Testis (tissue), 3 donors: ENCODE results near the gene KLLN. TPM values are rescaled to one million over a fixed set of nuclear protein-coding genes. Genes with fewer than 3 reads are reported as not detected.

Experiments used
- DNase-seq: peaks from one replicate; pipeline ENCODE4 v3.0.0-alpha.2; 2019
- H3K27ac ChIP-seq, 2 donors: fragments of 200-600 bp; sonication (generic); one replicate each; pipeline ENCODE4 v1.5.1; 2019
- H3K27me3 ChIP-seq: fragments of 200-600 bp; sonication (generic); one replicate; pipeline ENCODE4 v1.5.1; 2019
- H3K36me3 ChIP-seq: fragments of 200-600 bp; sonication (generic); one replicate; pipeline ENCODE4 v1.5.1; 2017; ENCODE audit warnings: low read depth; ENCODE audit errors: missing control alignments
- H3K4me1 ChIP-seq: fragments of 200-600 bp; sonication (generic); one replicate; pipeline ENCODE4 v1.5.1; 2019
- H3K4me3 ChIP-seq, 2 donors: fragments of 200-600 bp; sonication (generic); one replicate each; pipeline ENCODE4 v1.5.1; 2017 to 2019
- H3K9me3 ChIP-seq: fragments of 200-600 bp; sonication (generic); one replicate; pipeline ENCODE4 v1.5.1; 2017
- POLR2A ChIP-seq: fragments of 450-650 bp; IDR thresholded peaks from one replicate; pipeline ENCODE4 v1.6.1; 2017; ENCODE audit warnings: antibody characterized with exemption, mild to moderate bottlenecking, moderate library complexity
- WGBS, 2 donors: methylation state at CpG; one replicate each; pipeline ENCODE4 v1.1.5; 2018; 5-methylcytosine and 5-hydroxymethylcytosine counted together
- intact Hi-C: fragments of 100-400 bp; cut with DNase I; formaldehyde crosslinking; loops from one replicate; pipeline ENCODE4 v1.15.1; 2023; ENCODE audit warnings: low total_unique reads
- polyA plus RNA-seq: library from polyadenylated mRNA; stranded (reverse); fragments of 350-450 nt; fragmentation: Illumina TruSeq; extraction: RNeasy Lipid Tissue Mini Kit (QIAGEN cat#74804); gene quantifications from one replicate; pipeline ENCODE4 v1.2.3, GENCODE V29; 2014; ENCODE audit warnings: low read depth, low replicate concordance; ENCODE audit not compliant: insufficient read depth
- total RNA-seq, 2 donors: library from RNA; depleted of rRNA; stranded (reverse); fragments of >200 nt; gene quantifications; one replicate each; pipeline ENCODE4 v1.2.3, GENCODE V29; 2016
- TF ChIP-seq, protein P1 (sequence below), 3 experiments: fragments of 450-650 bp in 2 of 3; fragments of 200-600 bp in 1 of 3; sonication (generic) in 1 of 3; IDR thresholded peaks; one replicate each; pipeline ENCODE4 v1.5.1; 2016 to 2019; ENCODE audit warnings: antibody characterized with exemption in 3 of 3, mild to moderate bottlenecking in 2 of 3, moderate library complexity in 1 of 3

The KLLN gene
- total and polyA plus RNA-seq, 3 donors from 2014 or later = 2.0 to 3.9 (median 2.0) TPM

- no peaks in the 10 kb centered on the region for H3K4me1 ChIP-seq
- TF ChIP-seq POLR2A = no peak
- no peak for DNase-seq
- no peaks in the 10 kb centered on the region for H3K27me3 ChIP-seq
- H3K27ac ChIP-seq = no peak overlapping the region
- intact Hi-C loops = no loop called here
- H3K36me3 ChIP-seq = no peaks in the 10 kb centered on the region
- H3K4me3 ChIP-seq = no peak overlapping the region
- H3K9me3 ChIP-seq = no peaks in the 10 kb centered on the region
Measured at GRCh38 chr10:87842776-87843497, 20.4 kb downstream of the KLLN start.

DNA sequence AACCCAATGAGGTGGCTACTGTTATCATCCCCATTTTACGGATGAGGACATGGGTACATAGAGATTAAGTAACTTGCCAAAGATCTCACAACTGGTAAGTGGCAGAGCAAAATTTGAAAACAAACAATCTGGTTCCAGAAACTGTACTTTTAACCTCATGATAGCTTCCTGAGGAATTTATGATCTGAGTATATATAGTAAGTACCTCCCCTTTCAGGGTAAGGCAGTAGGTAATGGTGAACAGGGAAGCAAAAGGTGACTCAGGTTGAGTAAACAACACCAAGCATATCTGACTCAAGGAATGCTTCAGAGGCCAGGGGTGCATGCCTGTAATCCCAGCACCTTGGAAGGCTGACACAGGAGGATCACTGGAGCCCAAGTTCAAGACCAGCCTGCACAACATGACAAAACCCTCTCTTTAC lies 21.1 kb downstream of the KLLN start:
- H3K27me3 ChIP-seq = no peaks in the 10 kb centered on the region

GRCh38 chr10:87841186-87841585 lies 22.1 kb downstream of the KLLN start:
- Histone ChIP-seq H3K27ac (no peak overlapping the region), H3K36me3 (no peaks in the 10 kb centered on the region), H3K4me3 (no peak overlapping the region), H3K9me3 (no peaks in the 10 kb centered on the region), H3K27me3 (no peaks in the 10 kb centered on the region), H3K4me1 (no peaks in the 10 kb centered on the region)
- TF ChIP-seq, protein P1, sequence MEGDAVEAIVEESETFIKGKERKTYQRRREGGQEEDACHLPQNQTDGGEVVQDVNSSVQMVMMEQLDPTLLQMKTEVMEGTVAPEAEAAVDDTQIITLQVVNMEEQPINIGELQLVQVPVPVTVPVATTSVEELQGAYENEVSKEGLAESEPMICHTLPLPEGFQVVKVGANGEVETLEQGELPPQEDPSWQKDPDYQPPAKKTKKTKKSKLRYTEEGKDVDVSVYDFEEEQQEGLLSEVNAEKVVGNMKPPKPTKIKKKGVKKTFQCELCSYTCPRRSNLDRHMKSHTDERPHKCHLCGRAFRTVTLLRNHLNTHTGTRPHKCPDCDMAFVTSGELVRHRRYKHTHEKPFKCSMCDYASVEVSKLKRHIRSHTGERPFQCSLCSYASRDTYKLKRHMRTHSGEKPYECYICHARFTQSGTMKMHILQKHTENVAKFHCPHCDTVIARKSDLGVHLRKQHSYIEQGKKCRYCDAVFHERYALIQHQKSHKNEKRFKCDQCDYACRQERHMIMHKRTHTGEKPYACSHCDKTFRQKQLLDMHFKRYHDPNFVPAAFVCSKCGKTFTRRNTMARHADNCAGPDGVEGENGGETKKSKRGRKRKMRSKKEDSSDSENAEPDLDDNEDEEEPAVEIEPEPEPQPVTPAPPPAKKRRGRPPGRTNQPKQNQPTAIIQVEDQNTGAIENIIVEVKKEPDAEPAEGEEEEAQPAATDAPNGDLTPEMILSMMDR (IDR thresholded peaks at IDR 0.05) = no peak
- TF ChIP-seq POLR2A = no peak
- DNase-seq = no peak
- intact Hi-C loops = no loop called here
- 86 to 92% methylated on average over 3 of the region's 3 CpGs for WGBS, 2 donors

More for the DNA sequence above, 21.1 kb downstream of the KLLN start:
- Histone ChIP-seq H3K4me3 (no peak overlapping the region), H3K9me3 (no peaks in the 10 kb centered on the region), H3K4me1 (no peaks in the 10 kb centered on the region), H3K36me3 (no peaks in the 10 kb centered on the region), H3K27ac (no peak overlapping the region)
- TF ChIP-seq POLR2A = no peak
- TF ChIP-seq, protein P1 (IDR thresholded peaks at IDR 0.05) = no peak
- intact Hi-C loops = no loop called here
- DNase-seq = no peak
- 85 to 92% methylated on average over 1 of the region's 1 CpG for WGBS, 2 donors

- intact Hi-C loops = no loop called here
- H3K36me3 ChIP-seq = no peaks in the 10 kb centered on the region
- no peak for DNase-seq
- H3K27ac ChIP-seq = no peak overlapping the region
- H3K4me1 ChIP-seq = no peaks in the 10 kb centered on the region
- TF ChIP-seq, protein P1 (IDR thresholded peaks at IDR 0.05) = no peak
- no peak for TF ChIP-seq POLR2A
- 88 to 93% methylated on average over 2 of the region's 2 CpGs for WGBS, 2 donors
- H3K27me3 ChIP-seq = no peaks in the 10 kb centered on the region
- H3K4me3 ChIP-seq = no peak overlapping the region
- H3K9me3 ChIP-seq = no peaks in the 10 kb centered on the region
Measured at GRCh38 chr10:87838650-87839049, 24.7 kb downstream of the KLLN start.

GRCh38 chr10:87837445-87837844 lies 25.9 kb downstream of the KLLN start:
- Histone ChIP-seq H3K9me3 (no peaks in the 10 kb centered on the region), H3K36me3 (no peaks in the 10 kb centered on the region), H3K4me3 (no peak overlapping the region), H3K4me1 (no peaks in the 10 kb centered on the region), H3K27ac (no peak overlapping the region), H3K27me3 (no peaks in the 10 kb centered on the region)
- TF ChIP-seq POLR2A = no peak
- TF ChIP-seq, protein P1 (IDR thresholded peaks at IDR 0.05) = no peak
- intact Hi-C loops = no loop called here
- no peak for DNase-seq
